ENCODE data around the gene UBE2L6.

The UBE2L6 gene

DNA sequence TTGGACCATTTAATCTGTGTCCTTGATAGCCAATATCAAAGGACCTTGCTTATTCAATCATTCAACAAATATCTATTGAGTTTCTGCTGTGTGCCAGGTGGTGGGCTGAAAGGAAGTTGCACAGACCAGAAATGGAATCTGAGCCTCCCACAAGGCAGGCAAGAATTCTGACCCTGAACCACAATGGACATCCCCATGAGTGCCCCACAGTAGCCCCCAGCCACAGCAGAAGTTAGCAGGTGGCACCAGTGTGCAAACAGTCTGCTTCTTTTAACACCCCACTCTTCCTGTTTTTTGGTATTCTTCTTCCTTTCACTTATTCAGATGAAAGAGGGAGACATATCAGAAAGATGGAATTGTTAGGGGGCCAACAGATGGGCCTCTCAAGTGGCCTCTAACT, 17.8 kb upstream of the UBE2L6 start:
- no peak for DNase-seq
- Histone ChIP-seq H3K4me3 (no peak overlapping the region), H3K36me3 (no peaks in the 10 kb centered on the region), H3K4me1 (no peaks in the 10 kb centered on the region), H3K27ac (no peak overlapping the region), H3K27me3 (no peaks in the 10 kb centered on the region), H3K9me3 (no peaks in the 10 kb centered on the region)
- TF ChIP-seq, protein P1, sequence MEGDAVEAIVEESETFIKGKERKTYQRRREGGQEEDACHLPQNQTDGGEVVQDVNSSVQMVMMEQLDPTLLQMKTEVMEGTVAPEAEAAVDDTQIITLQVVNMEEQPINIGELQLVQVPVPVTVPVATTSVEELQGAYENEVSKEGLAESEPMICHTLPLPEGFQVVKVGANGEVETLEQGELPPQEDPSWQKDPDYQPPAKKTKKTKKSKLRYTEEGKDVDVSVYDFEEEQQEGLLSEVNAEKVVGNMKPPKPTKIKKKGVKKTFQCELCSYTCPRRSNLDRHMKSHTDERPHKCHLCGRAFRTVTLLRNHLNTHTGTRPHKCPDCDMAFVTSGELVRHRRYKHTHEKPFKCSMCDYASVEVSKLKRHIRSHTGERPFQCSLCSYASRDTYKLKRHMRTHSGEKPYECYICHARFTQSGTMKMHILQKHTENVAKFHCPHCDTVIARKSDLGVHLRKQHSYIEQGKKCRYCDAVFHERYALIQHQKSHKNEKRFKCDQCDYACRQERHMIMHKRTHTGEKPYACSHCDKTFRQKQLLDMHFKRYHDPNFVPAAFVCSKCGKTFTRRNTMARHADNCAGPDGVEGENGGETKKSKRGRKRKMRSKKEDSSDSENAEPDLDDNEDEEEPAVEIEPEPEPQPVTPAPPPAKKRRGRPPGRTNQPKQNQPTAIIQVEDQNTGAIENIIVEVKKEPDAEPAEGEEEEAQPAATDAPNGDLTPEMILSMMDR (IDR thresholded peaks at IDR 0.05) = no peak
- intact Hi-C loops (cut with DNase I; ENCODE audit: low total_unique reads) = no loop called here

- no peaks in the 10 kb centered on the region for H3K9me3 ChIP-seq
- no peak overlapping the region for H3K27ac ChIP-seq
- H3K27me3 ChIP-seq = no peaks in the 10 kb centered on the region
- no peaks in the 10 kb centered on the region for H3K36me3 ChIP-seq
- intact Hi-C loops (cut with DNase I; ENCODE audit: low total_unique reads) = no loop called here
- no peaks in the 10 kb centered on the region for H3K4me1 ChIP-seq
- TF ChIP-seq, protein P1 (IDR thresholded peaks at IDR 0.05) = no peak
- no peak for DNase-seq
- H3K4me3 ChIP-seq = no peak overlapping the region
Observed at GRCh38 chr11:57584341-57584740, 16.9 kb upstream of the UBE2L6 start.

DNA sequence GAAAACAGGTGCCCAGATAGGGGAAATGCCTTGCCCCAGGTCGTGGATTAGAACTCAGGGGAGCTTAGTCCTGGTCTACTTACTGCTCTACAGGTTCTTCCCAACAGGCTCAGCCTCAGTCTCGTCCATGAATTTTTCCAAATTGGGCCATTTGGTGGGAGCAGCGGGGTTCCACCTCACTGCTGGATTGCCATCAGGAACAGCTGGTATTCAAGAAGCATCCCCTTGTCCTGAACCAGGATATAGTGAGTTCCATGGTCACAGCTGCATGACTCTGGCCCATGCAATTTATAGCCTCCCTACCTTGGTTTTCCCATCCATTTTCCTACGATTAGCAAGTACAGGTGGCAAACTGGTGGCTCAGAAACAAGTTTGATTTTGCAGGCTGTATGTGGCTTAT, 6.6 kb upstream of the UBE2L6 start:
- TF ChIP-seq, protein P1 (IDR thresholded peaks at IDR 0.05) = no peak
- Histone ChIP-seq H3K4me1 (no peaks in the 10 kb centered on the region), H3K27ac (no peak overlapping the region), H3K9me3 (no peaks in the 10 kb centered on the region), H3K27me3 (no peaks in the 10 kb centered on the region), H3K36me3 (no peaks in the 10 kb centered on the region), H3K4me3 (no peak overlapping the region)
- intact Hi-C loops (cut with DNase I; ENCODE audit: low total_unique reads) = no loop called here
- no peak for DNase-seq

DNA sequence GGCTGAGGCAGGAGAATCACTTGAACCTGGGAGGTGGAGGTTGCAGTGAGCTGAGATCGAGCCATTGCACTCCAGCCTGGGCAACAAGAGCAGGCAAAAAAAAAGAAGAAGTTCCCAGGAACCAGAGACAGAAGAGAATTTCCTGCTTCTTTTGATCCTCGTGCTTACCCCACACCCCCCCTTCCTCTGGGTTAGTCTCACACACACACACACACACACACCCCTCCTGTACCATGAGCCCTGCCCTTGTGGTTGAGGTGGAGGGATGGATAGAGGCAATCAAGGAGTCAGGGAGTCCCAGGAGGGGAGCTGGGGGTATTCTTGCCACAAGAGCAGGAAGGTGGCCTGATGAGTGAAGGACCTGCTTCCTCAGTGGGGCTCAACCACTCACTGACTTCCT, 4.1 kb upstream of the UBE2L6 start:
- peak in 1 of 2 donors; percentile 26 for DNase-seq
- Histone ChIP-seq H3K27ac (no peak overlapping the region), H3K36me3 (no peaks in the 10 kb centered on the region), H3K4me3 (no peak overlapping the region), H3K27me3 (no peaks in the 10 kb centered on the region), H3K9me3 (no peaks in the 10 kb centered on the region), H3K4me1 (peaks cover 0 to 12% (median 7%) of the 10 kb centered on the region in 4 donors)
- intact Hi-C loops (cut with DNase I; ENCODE audit: low total_unique reads) = no loop called here
- TF ChIP-seq, protein P1 (IDR thresholded peaks at IDR 0.05) = no peak

DNA sequence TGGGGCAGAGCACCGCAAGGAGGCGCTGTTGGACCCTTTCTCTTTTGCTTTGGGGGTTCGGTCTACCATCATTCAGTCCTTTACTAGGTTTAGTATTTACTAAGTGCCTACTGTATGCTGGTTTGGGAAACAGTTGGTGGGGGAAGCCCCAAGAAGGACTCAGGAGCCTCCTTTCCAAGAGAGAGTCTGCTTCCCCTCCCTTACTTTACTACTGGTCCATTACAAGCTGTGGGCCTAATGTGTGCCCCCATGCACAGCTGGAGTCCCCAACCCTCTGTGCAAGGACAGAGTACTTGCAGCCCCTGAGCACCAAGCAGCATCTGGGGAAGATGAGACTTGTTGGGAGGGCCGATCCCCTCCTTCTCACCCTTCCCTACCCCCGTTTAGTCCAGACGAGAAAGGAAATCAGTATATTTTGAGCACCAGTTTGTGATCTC, 876 bp upstream of the UBE2L6 start:
- H3K4me1 ChIP-seq = peaks cover 0 to 20% (median 11%) of the 10 kb centered on the region in 4 donors
- TF ChIP-seq, protein P1 (IDR thresholded peaks at IDR 0.05) = peak in 1 of 2 experiments; percentile 91
- no peaks in the 10 kb centered on the region for H3K36me3 ChIP-seq
- DNase-seq = peak; percentile 76 to 89
- peak overlapping the region; percentile 67 to 79 for H3K27ac ChIP-seq
- H3K4me3 ChIP-seq = peak overlapping the region; percentile 72 to 83
- intact Hi-C loops (cut with DNase I; ENCODE audit: low total_unique reads) = loop anchor here (2.0 kb wide), 1 partner anchor 72 kb away; no protein-coding TSS in a partner anchor
- no peaks in the 10 kb centered on the region for H3K27me3 ChIP-seq
- H3K9me3 ChIP-seq = no peaks in the 10 kb centered on the region
